HCT116 (cell line): ENCODE results near the gene INSYN2A.

Experiments
- CEBPB ChIP-seq: IDR thresholded peaks from 2 replicates; pipeline ENCODE4 v1.6.1; 2012; ENCODE audit warnings: low read depth
- EZH2 ChIP-seq: fragments of 200-600 bp; sonication (generic); IDR thresholded peaks from 2 replicates; pipeline ENCODE4 v1.6.1; 2017; ENCODE audit warnings: antibody characterized with exemption, mixed run types
- EZH2phosphoT487 ChIP-seq: fragments of 200-600 bp; IDR thresholded peaks from 2 replicates; pipeline ENCODE4 v1.6.1; 2018; ENCODE audit warnings: antibody characterized with exemption, borderline replicate concordance
- JUND ChIP-seq: IDR thresholded peaks from 2 replicates; pipeline ENCODE4 v1.6.1; 2012
- MAX ChIP-seq: IDR thresholded peaks from 2 replicates; pipeline ENCODE4 v1.6.1; 2012
- POLR2A ChIP-seq: IDR thresholded peaks from 2 replicates; pipeline ENCODE4 v1.7.0; 2011; ENCODE audit warnings: borderline replicate concordance; ENCODE audit not compliant: insufficient read depth, insufficient read length; ENCODE audit errors: extremely low read depth
- RAD21 ChIP-seq: IDR thresholded peaks from 2 replicates; pipeline ENCODE4 v1.6.1; 2012; ENCODE audit warnings: low read depth, mild to moderate bottlenecking
- SP1 ChIP-seq: IDR thresholded peaks from 2 replicates; pipeline ENCODE4 v1.6.1; 2012; ENCODE audit warnings: low read depth
- TCF7L2 ChIP-seq: IDR thresholded peaks from 2 replicates; pipeline ENCODE4 v1.7.0; 2011; ENCODE audit warnings: borderline replicate concordance, inconsistent platforms; ENCODE audit not compliant: insufficient read depth, insufficient read length; ENCODE audit errors: extremely low read depth
- ZNF274 ChIP-seq: fragments of 200-500 bp; sonication (Bioruptor generic); IDR thresholded peaks from 2 replicates; pipeline ENCODE4 v1.6.1; 2014; ENCODE audit warnings: mild to moderate bottlenecking, low read depth, low read length, inconsistent platforms
- TF ChIP-seq, protein P1 (sequence below), 3 experiments: fragments of 200-600 bp in 1 of 3; sonication (generic) in 1 of 3; IDR thresholded peaks in 2 of 3; conservative IDR thresholded peaks in 1 of 3; 2 replicates each; pipeline ENCODE4 v1.5.1; 2012 to 2017; ENCODE audit warnings: low read depth in 2 of 3, low read length in 2 of 3, antibody characterized with exemption in 1 of 3, borderline replicate concordance in 1 of 3, control low read depth in 1 of 3, mild to moderate bottlenecking in 1 of 3, mixed read lengths in 1 of 3, mixed run types in 1 of 3, moderate library complexity in 1 of 3; ENCODE audit not compliant: insufficient read depth in 1 of 3

- TF ChIP-seq MAX = no peak
- TF ChIP-seq JUND = no peak
- TF ChIP-seq, protein P1, sequence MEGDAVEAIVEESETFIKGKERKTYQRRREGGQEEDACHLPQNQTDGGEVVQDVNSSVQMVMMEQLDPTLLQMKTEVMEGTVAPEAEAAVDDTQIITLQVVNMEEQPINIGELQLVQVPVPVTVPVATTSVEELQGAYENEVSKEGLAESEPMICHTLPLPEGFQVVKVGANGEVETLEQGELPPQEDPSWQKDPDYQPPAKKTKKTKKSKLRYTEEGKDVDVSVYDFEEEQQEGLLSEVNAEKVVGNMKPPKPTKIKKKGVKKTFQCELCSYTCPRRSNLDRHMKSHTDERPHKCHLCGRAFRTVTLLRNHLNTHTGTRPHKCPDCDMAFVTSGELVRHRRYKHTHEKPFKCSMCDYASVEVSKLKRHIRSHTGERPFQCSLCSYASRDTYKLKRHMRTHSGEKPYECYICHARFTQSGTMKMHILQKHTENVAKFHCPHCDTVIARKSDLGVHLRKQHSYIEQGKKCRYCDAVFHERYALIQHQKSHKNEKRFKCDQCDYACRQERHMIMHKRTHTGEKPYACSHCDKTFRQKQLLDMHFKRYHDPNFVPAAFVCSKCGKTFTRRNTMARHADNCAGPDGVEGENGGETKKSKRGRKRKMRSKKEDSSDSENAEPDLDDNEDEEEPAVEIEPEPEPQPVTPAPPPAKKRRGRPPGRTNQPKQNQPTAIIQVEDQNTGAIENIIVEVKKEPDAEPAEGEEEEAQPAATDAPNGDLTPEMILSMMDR (IDR thresholded peaks at IDR 0.05 in 2 of 3, conservative IDR thresholded peaks at IDR 0.05 in 1 of 3; ENCODE audit: borderline replicate concordance in 1 of 3, insufficient read depth in 1 of 3, low read depth in 2 of 3, low read length in 2 of 3) = no peak
- no peak for TF ChIP-seq EZH2
- TF ChIP-seq RAD21 = no peak
- no peak for TF ChIP-seq CEBPB
- no peak for TF ChIP-seq POLR2A
- no peak for TF ChIP-seq SP1
- TF ChIP-seq EZH2phosphoT487 = no peak
- no peak for TF ChIP-seq TCF7L2
- no peak for TF ChIP-seq ZNF274
Measured at GRCh38 chr10:127198721-127199120, 2.3 kb upstream of the INSYN2A start.
